GM23338 (cell line): ENCODE results near the gene RGS3.

Experiments
- CREB1 ChIP-seq: fragments of 250-450 bp; sonication (Bioruptor Pico); IDR thresholded peaks from 2 replicates; pipeline ENCODE4 v1.5.0; 2020; ENCODE audit warnings: low read depth, mild to moderate bottlenecking, moderate library complexity
- CTCF ChIP-seq, 2 experiments: fragments of 200-600 bp in 1 of 2; sonication (generic) in 1 of 2; conservative IDR thresholded peaks; 2 replicates each; pipeline versions ENCODE4 v1.5.1 to v1.6.1; 2016 to 2017; ENCODE audit warnings: antibody characterized with exemption in 2 of 2, low read depth in 2 of 2, mild to moderate bottlenecking in 2 of 2, moderate library complexity in 1 of 2
- EZH2phosphoT487 ChIP-seq: fragments of 200-600 bp; sonication (generic); IDR thresholded peaks from one replicate; pipeline ENCODE4 v1.8.1; 2018; ENCODE audit warnings: antibody characterized with exemption; ENCODE audit not compliant: unreplicated experiment

GRCh38 chr9:113468716-113469448 lies 5.4 kb downstream of the RGS3 start:
- TF ChIP-seq EZH2phosphoT487: no peak
- TF ChIP-seq CTCF (conservative IDR thresholded peaks at IDR 0.05; ENCODE audit: low read depth in 2 of 2): no peak
- no peak for TF ChIP-seq CREB1 (CRISPR knock-in tag)
